ENCODE measurements around the gene TUB.
A peak's percentile ranks its signal among the peaks of the same experiment; 100 is the strongest.

TUB gene

DNA sequence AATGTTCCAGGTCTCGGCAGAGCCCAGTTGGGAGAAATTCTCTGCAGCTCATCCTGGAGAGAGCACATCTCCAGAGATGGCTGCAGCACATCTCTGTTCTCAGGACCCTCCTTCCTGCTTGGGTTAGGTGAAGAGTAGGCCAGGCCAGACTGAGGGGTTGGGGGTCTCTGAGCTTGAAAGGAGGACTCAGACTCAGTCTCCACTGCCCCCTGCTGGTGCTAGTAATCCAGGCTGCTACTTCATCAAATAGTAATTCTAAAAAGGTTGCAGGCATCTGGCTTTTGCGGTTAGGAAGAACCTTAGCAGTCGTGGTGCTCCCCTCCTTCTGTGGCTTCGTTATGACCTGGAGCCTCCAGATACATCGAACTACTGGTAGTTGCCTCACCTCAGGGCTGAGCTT is 9.7 kb downstream of the TUB start:
- Histone ChIP-seq H3K4me2 (no peak overlapping the region), H3K9ac (no peak overlapping the region), H3K4me1 (peaks cover 0 to 86% (median 73%) of the 10 kb centered on the region in 10 experiments; a peak in 15 of 20 replicates), H3K9me3 (replicated peaks in 1 of 11) (no peaks in the 10 kb centered on the region), H4K20me1 (peaks cover 0 to 26% (median 0%) of the 10 kb centered on the region in 11 experiments; a peak in 7 of 22 replicates), H3K36me3 (peaks cover 0 to 8% (median 0%) of the 10 kb centered on the region in 11 experiments; a peak in 2 of 22 replicates), H3K27ac (no peak overlapping the region), H3K4me3 (no peak overlapping the region), H3K27me3 (no peaks in the 10 kb centered on the region)
- TF ChIP-seq Cebpa-rat (IDR thresholded peaks at IDR 0.05), result no peak

DNA sequence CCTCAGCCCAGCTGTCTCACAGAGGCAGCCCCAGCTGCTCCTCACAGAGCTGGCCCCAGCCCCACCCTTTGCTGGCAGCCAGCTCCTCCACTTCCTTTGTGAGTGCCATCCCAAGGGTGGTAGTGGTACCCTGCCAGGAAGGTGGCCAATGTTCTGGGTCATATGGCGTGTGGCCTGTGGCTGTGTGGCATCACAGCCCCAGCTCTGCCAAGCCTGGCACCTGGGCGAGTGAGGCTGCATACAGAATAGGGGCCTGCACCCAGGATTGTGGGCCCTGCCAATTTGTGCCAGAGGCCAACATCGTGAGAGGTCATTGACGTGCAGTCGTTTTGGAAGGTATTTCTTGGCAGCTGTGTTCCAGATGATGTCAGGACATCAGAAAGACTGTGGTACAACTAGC is 10.7 kb downstream of the TUB start:
- H3K4me2 ChIP-seq, result peak overlapping the region in 4 of 11 experiments; percentile 10 to 36 (median 26); a peak in 5 of 22 replicates

DNA sequence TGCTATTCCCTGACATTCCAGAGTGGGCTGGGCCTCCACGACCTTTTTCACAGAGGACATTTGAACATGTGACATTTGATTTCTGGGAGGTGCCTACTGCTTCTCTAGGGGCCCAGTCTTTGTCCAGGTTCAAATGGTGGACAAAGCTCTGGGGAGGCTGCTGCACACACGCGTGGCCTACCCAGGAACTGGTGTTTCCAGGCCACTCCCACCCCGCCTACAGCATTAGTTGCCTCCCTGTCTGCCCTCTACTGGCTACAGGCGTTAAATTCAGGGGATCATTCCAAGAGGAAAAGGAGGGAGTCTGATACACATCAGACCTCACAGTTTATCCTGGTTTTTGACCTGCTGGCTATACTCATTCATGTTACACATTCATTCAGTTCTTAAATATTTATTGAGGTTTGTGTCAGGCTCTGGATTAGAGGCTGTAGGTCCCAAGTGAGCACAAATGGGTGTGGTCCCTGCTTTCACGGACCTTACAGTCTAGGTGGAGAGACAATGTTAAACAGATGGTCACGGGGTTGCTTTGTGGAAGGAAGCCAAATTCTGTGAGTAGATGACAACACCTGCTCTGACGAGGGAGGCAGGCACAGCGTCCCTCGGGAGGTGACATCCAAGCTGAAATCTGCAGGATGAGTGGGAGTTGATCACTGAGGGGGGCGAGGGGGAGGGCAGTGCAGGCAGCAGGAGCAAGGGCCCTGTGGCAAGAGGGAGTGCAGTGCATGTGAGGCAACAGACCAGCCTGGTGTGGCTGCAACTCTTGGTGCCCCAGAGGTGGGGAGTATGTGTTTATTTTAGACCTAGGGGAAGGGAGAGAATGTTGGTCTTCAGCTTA is 11.8 kb downstream of the TUB start:
- no peak for TF ChIP-seq Cebpa-rat (IDR thresholded peaks at IDR 0.05)
- no peaks in the 10 kb centered on the region for H3K27me3 ChIP-seq
- H4K20me1 ChIP-seq, result peaks cover 0 to 14% (median 0%) of the 10 kb centered on the region in 11 experiments; a peak in 5 of 22 replicates
- H3K27ac ChIP-seq, result peak overlapping the region in 2 of 11 experiments; percentile 2 to 42; a peak in 2 of 22 replicates
- peaks cover 0 to 69% (median 55%) of the 10 kb centered on the region in 10 experiments; a peak in 15 of 20 replicates for H3K4me1 ChIP-seq
- H3K9me3 ChIP-seq (replicated peaks in 1 of 11), result no peaks in the 10 kb centered on the region
- H3K36me3 ChIP-seq, result peaks cover 0 to 18% (median 0%) of the 10 kb centered on the region in 11 experiments; a peak in 4 of 22 replicates
- peak overlapping the region in 1 of 11 experiments; percentile 20; a peak in 1 of 22 replicates for H3K9ac ChIP-seq
- no peak overlapping the region for H3K4me3 ChIP-seq
- peak overlapping the region in 9 of 11 experiments; percentile 11 to 68 (median 49); a peak in 13 of 22 replicates for H3K4me2 ChIP-seq

More for the DNA sequence above, 10.7 kb downstream of the TUB start:
- Histone ChIP-seq H3K27ac (peak overlapping the region in 2 of 11 experiments; percentile 3 to 30; a peak in 3 of 22 replicates), H3K36me3 (peaks cover 0 to 9% (median 0%) of the 10 kb centered on the region in 11 experiments; a peak in 3 of 22 replicates), H4K20me1 (peaks cover 0 to 20% (median 0%) of the 10 kb centered on the region in 11 experiments; a peak in 5 of 22 replicates), H3K9me3 (replicated peaks in 1 of 11) (no peaks in the 10 kb centered on the region), H3K9ac (no peak overlapping the region), H3K4me3 (no peak overlapping the region), H3K27me3 (no peaks in the 10 kb centered on the region), H3K4me1 (peaks cover 0 to 80% (median 66%) of the 10 kb centered on the region in 10 experiments; a peak in 15 of 20 replicates)
- no peak for TF ChIP-seq Cebpa-rat (IDR thresholded peaks at IDR 0.05)

DNA sequence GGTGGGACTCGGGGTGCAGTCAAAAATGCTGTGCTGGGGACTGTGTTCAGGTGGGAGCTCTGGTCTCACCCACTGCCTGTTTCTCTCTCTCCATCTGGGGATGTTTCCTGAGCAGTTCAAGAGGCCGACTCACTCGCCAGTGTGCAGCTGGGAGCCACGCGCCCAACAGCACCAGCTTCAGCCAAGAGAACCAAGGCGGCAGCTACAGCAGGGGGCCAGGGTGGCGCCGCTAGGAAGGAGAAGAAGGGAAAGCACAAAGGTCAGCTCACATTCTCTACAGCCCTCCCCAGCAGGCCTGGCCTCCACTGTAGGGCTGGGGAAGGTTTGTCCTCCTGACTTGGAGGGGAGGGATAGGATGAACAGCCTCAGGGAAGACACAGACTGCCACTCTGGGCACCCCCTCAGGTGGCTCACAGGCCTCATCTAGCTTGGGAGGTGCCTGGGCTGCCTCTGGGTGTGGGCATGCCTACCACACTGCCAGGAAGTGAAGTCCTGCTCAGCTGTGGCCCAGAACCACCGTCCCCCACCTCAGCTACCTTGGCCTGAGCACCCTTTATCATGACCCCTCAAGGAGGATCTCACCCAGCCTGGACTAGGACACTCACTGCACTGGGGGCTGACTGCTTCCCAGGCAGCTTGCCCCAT is 13.0 kb downstream of the TUB start:
- peak overlapping the region in 8 of 11 experiments; percentile 11 to 68 (median 50); a peak in 13 of 22 replicates for H3K4me2 ChIP-seq
- H3K4me3 ChIP-seq, result no peak overlapping the region
- H3K9ac ChIP-seq, result peak overlapping the region in 1 of 11 experiments; percentile 20; a peak in 2 of 22 replicates
- no peaks in the 10 kb centered on the region for H3K9me3 ChIP-seq (replicated peaks in 1 of 11)
- peaks cover 0 to 57% (median 46%) of the 10 kb centered on the region in 10 experiments; a peak in 15 of 20 replicates for H3K4me1 ChIP-seq
- TF ChIP-seq Cebpa-rat (IDR thresholded peaks at IDR 0.05), result no peak
- H3K27me3 ChIP-seq, result no peaks in the 10 kb centered on the region
- H3K36me3 ChIP-seq, result peaks cover 0 to 18% (median 0%) of the 10 kb centered on the region in 11 experiments; a peak in 4 of 22 replicates
- H4K20me1 ChIP-seq, result peaks cover 0 to 11% (median 0%) of the 10 kb centered on the region in 11 experiments; a peak in 2 of 22 replicates
- peak overlapping the region in 3 of 11 experiments; percentile 28 to 42 (median 32); a peak in 4 of 22 replicates for H3K27ac ChIP-seq

- Histone ChIP-seq H3K9ac (no peak overlapping the region; a peak in 1 of 22 replicates), H3K4me2 (peak overlapping the region in 7 of 11 experiments; percentile 11 to 68 (median 52); a peak in 12 of 22 replicates), H3K4me3 (no peak overlapping the region), H4K20me1 (peaks cover 0 to 5% (median 0%) of the 10 kb centered on the region in 11 experiments; a peak in 2 of 22 replicates), H3K36me3 (peaks cover 0 to 18% (median 0%) of the 10 kb centered on the region in 11 experiments; a peak in 5 of 22 replicates), H3K27me3 (no peaks in the 10 kb centered on the region), H3K27ac (peak overlapping the region in 3 of 11 experiments; percentile 28 to 42 (median 32); a peak in 3 of 22 replicates), H3K4me1 (peaks cover 0 to 53% (median 46%) of the 10 kb centered on the region in 10 experiments; a peak in 15 of 20 replicates), H3K9me3 (replicated peaks in 1 of 11) (no peaks in the 10 kb centered on the region)
- TF ChIP-seq Cebpa-rat (IDR thresholded peaks at IDR 0.05), result no peak
Observed at GRCh38 chr11:8094656-8095055, 13.6 kb downstream of the TUB start.

- Histone ChIP-seq H3K4me3 (no peak overlapping the region), H3K36me3 (peaks cover 0 to 22% (median 0%) of the 10 kb centered on the region in 11 experiments; a peak in 6 of 22 replicates), H3K27me3 (no peaks in the 10 kb centered on the region), H3K27ac (0 out of 22 replicates have a peak overlapping the region, but pooled peaks of 1 of the 11 experiments have one; percentile 23), H3K9ac (peak overlapping the region in 3 of 11 experiments; percentile 27 to 37 (median 28); a peak in 3 of 22 replicates), H3K9me3 (replicated peaks in 1 of 11) (no peaks in the 10 kb centered on the region), H3K4me1 (peaks cover 0 to 53% (median 46%) of the 10 kb centered on the region in 10 experiments; a peak in 15 of 20 replicates), H3K4me2 (peak overlapping the region in 9 of 11 experiments; percentile 1 to 68 (median 46); a peak in 15 of 22 replicates), H4K20me1 (no peaks in the 10 kb centered on the region)
- no peak for TF ChIP-seq Cebpa-rat (IDR thresholded peaks at IDR 0.05)
Observed at GRCh38 chr11:8095371-8095770, 14.4 kb downstream of the TUB start.

DNA sequence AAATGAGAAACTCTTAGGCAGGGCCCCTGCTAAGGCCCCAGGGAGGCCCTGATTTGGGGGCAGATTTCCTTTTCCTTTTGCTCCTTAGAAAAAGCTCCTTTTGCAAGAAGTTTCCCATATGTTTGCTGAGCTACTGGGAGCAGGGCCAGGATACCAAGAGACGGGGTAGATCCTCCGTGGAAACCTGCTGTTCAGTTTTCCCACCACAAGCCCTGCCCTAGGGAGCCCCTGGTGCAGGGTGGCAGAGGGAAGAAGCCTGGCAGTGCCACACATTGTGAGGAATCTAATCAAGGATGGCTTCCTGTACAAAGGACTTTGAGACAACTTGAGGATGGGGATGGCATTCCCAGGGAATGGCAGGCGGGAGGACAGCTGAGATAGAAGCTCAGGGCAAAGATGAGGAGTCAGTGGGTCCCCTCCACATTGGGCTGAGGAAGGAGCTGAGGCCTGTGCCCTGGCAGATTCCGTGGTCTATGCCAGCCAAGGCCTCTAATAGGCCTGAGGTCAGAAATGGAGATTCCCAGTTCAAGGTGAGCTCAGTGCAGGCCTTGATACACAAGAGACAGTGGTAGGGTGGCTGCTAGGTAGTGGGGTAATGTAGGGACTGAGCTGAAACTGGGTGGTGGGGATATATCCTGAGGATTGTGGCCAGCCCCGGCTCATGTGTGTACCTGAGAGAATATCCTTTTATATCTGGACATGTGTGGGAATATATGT is 15.0 kb downstream of the TUB start:
- Histone ChIP-seq H3K9me3 (replicated peaks in 1 of 11) (no peaks in the 10 kb centered on the region), H3K27me3 (no peaks in the 10 kb centered on the region), H3K4me2 (peak overlapping the region in 9 of 11 experiments; percentile 1 to 68 (median 46); a peak in 15 of 22 replicates), H4K20me1 (no peaks in the 10 kb centered on the region), H3K4me3 (no peak overlapping the region), H3K36me3 (peaks cover 0 to 28% (median 0%) of the 10 kb centered on the region in 11 experiments; a peak in 6 of 22 replicates), H3K9ac (peak overlapping the region in 3 of 11 experiments; percentile 27 to 37 (median 28); a peak in 2 of 22 replicates), H3K27ac (0 out of 22 replicates have a peak overlapping the region, but pooled peaks of 1 of the 11 experiments have one; percentile 23), H3K4me1 (peaks cover 0 to 52% (median 46%) of the 10 kb centered on the region in 10 experiments; a peak in 15 of 20 replicates)
- no peak for TF ChIP-seq Cebpa-rat (IDR thresholded peaks at IDR 0.05)

Measured in BLaER1 treated with 17β-estradiol and CSF1 and Interleukin-3, amounts not matched to agents 10 nM and 100 nM (cell line).